ENCODE measurements around the gene MGAT1.

Gene MGAT1

DNA sequence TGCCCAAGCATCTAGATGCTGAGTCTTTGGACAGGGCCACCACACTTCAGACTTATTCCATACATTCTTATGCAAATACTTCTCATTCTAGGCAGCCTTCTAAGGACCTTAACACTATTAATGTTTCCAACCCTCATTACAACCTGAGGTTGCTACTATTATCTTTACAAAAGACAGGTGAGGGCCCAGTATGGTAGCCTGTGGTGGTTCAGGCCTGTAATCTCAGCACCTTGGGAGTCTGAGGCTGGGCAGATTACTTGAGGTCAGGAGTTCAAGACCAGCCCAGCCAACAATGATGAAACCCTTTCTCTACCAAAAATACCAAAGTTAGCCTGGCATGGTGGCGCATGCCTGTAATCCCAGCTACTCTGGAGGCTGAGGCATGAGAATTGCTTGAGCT, 42.3 kb upstream of the MGAT1 start:
- no peak overlapping the region for H3K4me3 ChIP-seq (ENCODE audit: low read length)
- TF ChIP-seq, protein P1, sequence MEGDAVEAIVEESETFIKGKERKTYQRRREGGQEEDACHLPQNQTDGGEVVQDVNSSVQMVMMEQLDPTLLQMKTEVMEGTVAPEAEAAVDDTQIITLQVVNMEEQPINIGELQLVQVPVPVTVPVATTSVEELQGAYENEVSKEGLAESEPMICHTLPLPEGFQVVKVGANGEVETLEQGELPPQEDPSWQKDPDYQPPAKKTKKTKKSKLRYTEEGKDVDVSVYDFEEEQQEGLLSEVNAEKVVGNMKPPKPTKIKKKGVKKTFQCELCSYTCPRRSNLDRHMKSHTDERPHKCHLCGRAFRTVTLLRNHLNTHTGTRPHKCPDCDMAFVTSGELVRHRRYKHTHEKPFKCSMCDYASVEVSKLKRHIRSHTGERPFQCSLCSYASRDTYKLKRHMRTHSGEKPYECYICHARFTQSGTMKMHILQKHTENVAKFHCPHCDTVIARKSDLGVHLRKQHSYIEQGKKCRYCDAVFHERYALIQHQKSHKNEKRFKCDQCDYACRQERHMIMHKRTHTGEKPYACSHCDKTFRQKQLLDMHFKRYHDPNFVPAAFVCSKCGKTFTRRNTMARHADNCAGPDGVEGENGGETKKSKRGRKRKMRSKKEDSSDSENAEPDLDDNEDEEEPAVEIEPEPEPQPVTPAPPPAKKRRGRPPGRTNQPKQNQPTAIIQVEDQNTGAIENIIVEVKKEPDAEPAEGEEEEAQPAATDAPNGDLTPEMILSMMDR (conservative IDR thresholded peaks at IDR 0.05; ENCODE audit: low read depth, low read length) = no peak
- DNase-seq (ENCODE audit: low read depth) = no peak

DNA sequence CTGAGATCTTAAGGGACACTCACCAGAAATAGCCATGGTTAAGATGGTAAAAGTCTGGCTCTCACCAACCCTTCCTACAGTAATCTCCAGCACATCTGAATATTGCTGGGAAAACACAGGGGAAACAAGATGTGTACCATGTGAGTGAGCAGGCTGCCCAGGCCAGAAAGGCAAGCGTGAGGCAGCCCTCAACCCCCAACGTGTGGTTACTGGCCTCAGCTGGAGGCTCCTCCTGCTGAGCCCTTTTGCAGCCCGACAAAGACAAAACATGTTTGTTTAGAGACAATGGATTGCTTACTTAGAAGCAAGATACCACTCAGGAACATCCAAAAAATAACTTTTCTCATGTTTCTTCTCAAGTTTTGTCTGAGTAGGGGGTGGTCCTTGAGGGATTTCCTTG, 41.8 kb upstream of the MGAT1 start:
- TF ChIP-seq, protein P1 (conservative IDR thresholded peaks at IDR 0.05; ENCODE audit: low read depth, low read length) = no peak
- DNase-seq (ENCODE audit: low read depth) = no peak
- no peak overlapping the region for H3K4me3 ChIP-seq (ENCODE audit: low read length)

DNA sequence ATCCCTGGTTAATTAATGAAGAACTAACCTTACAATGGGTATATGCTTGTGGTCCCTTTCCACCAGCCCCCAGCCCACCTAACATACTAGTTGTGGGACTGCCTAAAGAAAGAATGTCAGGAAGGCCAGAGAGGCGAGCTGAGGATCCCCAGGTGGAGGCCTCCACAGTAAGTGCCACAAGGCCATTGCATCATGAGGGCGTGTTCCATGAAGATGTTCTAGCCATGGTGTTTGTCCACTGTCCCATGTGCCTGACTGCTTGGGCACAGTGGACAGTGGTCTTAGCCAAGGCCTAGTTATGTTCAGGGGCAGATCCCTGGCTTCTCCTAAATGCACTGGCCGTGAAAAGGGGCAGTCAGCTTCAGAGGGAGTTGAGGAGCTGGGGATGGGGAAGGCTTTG, 37.3 kb upstream of the MGAT1 start:
- DNase-seq (ENCODE audit: low read depth) = no peak
- no peak overlapping the region for H3K4me3 ChIP-seq (ENCODE audit: low read length)
- TF ChIP-seq, protein P1 (conservative IDR thresholded peaks at IDR 0.05; ENCODE audit: low read depth, low read length) = no peak

DNA sequence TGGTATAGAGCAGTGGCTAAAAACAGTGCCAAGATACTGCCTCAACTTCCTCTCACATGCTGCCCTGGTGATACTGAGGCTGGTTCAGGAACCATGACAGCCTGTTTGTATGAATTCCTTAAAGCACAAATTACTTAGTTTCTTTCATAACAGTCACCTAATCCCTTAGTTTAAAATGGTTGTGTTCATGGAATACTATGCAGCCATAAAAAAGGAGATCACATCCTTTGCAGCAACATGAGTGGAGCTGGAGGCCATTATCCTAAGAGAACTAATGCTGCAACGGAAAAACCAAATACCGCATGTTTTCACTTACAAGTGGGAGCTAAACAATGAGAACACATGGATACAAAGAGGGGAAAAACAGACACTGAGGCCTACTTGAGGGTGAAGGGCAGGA, 36.6 kb upstream of the MGAT1 start:
- TF ChIP-seq, protein P1 (conservative IDR thresholded peaks at IDR 0.05; ENCODE audit: low read depth, low read length) = no peak
- no peak for DNase-seq (ENCODE audit: low read depth)
- H3K4me3 ChIP-seq (ENCODE audit: low read length) = no peak overlapping the region

DNA sequence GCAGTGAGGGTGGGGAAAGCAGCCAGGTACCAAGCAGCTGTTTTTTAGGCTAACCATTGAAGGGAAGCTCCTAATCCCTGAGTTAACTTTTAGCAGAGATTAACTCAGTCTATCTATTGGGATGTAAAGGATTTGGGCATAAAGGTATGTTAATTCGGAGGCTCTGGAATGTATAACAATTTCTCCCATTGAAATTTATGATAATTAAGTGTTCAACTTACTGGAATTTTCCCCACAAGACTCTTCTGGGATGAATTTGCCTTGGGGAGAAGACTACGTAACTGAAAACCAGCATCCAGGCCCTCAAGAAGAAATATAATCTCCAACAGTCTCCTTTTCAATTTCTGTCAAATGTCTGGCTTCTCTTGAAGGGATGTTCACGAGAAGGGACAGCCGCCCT, 34.9 kb upstream of the MGAT1 start:
- no peak for DNase-seq (ENCODE audit: low read depth)
- TF ChIP-seq, protein P1 (conservative IDR thresholded peaks at IDR 0.05; ENCODE audit: low read depth, low read length) = no peak
- no peak overlapping the region for H3K4me3 ChIP-seq (ENCODE audit: low read length)

DNA sequence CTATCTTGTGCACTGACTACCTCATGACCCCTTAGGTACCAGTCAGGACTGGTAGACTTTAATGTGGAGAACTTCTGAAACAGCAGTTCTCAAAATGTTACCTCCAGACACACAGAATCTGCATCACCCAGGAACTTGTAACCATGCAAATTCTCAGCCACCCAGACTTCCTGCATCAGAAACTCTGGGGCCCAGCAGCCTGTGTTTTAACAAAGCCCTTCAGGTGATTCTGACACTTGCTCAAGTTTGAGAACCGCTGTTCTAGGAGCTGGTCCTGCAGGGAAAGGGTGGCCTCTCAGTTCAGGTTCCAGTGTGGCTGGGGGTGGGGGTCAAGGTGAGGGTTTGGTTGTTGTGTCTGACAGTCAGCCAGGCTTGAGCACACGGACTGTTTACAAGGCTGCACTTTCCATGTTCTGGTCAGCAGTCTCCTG, 30.0 kb upstream of the MGAT1 start:
- no peak for DNase-seq (ENCODE audit: low read depth)
- no peak overlapping the region for H3K4me3 ChIP-seq (ENCODE audit: low read length)

More for the DNA sequence above, 30.0 kb upstream of the MGAT1 start:
- TF ChIP-seq, protein P1 (conservative IDR thresholded peaks at IDR 0.05; ENCODE audit: low read depth, low read length) = no peak

Data from retinal pigment epithelial cell (primary cell).